ENCODE results near the gene AKR1B15.
"Not testable (repeated sequence)": the region's sequence is repeated elsewhere in the genome, so short reads cannot be mapped to it uniquely, and the experiment has no call there.

The AKR1B15 gene

GRCh38 chr7:134532954-134533218 lies 16.0 kb upstream of the AKR1B15 start:
- DNase-seq (ENCODE audit: low read depth) = no peak

- no peak for DNase-seq (ENCODE audit: low read depth)
These were observed 15.6 kb upstream of the AKR1B15 start for GRCh38 chr7:134533288-134533771.

DNA sequence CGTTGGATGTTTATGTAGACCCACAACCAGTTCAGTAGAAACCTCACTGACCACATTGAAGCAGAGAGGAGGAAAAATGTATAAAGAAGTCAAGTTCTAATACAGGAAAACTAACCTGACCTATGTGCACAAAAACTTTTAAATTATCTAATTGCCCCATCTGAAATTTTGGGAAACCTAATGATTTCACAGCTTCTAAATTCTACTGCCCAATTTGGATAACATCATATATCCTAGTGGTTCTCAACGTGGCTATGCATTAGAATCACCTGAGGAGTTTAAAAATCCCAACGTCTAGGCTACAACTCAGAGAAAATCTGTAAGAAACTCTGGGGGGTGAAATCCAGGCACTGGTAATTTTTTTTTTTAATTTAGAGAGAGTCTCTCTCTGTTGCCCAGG lies 14.3 kb upstream of the AKR1B15 start:
- DNase-seq (ENCODE audit: low read depth) = no peak

GRCh38 chr7:134535272-134535918 lies 13.5 kb upstream of the AKR1B15 start:
- DNase-seq (ENCODE audit: low read depth) = no peak

GRCh38 chr7:134535919-134536299 lies 13.0 kb upstream of the AKR1B15 start:
- DNase-seq (ENCODE audit: low read depth) = no peak

DNA sequence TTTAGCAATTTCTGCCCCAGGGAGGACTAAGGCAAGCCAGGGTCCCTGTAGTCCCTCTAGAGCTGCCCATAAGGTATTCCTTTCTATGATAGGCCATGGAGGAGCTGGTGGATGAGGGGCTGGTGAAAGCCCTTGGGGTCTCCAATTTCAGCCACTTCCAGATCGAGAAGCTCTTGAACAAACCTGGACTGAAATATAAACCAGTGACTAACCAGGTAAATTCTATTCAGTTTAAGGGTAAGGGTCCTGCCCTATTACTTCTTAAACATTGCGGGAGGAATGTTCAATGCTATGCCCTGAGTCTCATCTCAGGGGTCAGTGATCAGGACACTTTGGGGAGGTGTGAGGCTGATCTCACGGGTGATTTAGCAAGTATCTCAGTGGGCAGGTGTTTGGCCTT lies 12.4 kb upstream of the AKR1B15 start:
- not testable (repeated sequence) for DNase-seq (ENCODE audit: low read depth)

GRCh38 chr7:134537273-134537781 lies 11.6 kb upstream of the AKR1B15 start:
- DNase-seq (ENCODE audit: low read depth) = not testable (repeated sequence)

GRCh38 chr7:134539380-134540004 lies 9.4 kb upstream of the AKR1B15 start:
- DNase-seq (ENCODE audit: low read depth) = no peak

GRCh38 chr7:134541501-134542194 lies 7.3 kb upstream of the AKR1B15 start:
- not testable (repeated sequence) for DNase-seq (ENCODE audit: low read depth)

GRCh38 chr7:134542195-134542771 lies 6.6 kb upstream of the AKR1B15 start:
- DNase-seq (ENCODE audit: low read depth) = no peak

DNA sequence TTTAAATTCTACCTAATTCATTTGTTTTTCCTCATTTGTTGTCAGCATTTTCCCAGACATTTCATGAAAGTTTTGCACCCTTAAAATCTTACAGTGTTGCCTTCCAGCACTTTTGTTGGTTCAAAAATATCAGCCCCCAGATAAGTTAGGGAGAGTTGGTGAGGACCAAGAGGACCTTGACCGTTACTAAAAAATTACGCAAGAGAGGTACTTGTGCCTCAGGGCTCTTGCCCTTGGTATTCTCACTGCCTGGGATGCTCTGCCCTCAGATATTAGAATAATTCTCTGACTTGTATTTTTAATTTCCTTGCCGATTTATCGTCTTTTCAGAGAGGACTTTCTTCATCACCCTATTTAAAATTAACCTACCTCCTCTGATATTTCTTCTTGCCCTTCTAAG lies 3.5 kb upstream of the AKR1B15 start:
- DNase-seq (ENCODE audit: low read depth) = no peak

DNA sequence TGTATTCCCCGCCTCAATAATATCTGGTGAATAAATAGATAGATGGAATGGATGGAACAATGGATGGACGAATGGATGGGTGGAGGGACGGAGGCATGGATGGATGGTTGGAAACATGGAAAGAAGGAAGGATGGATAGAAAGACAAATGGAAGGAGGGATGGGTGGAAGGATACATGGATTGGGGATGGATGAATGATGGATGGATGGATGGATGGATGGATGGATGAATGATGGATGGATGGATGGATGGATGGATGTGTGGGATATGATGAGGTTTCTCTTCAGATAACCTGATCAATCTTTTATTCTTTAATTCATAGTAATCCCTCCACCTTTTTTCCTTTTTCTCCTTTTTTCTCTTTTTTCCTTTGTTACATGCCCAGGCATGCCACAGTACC lies 3.0 kb upstream of the AKR1B15 start:
- DNase-seq (ENCODE audit: low read depth) = no peak

DNA sequence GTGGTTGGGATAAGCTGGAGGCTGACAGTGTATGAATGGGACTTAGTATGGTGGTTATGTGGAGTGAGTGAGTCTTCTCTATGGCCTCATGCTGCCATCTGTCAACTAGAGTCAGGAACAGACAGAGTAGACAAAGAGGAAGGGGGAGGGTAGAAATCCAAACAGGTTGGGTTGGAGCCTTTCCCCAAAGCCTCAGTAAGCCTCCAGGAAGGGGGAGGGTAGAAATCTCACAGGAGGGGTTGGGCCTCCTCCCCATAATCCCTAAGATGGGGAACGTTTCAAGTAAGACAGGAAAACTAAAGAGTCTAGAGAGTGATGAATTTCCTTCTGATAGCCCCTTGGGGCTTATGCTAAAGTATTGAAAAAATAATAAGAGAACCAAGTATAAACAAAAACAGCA lies 2.0 kb upstream of the AKR1B15 start:
- DNase-seq (ENCODE audit: low read depth) = no peak

DNA sequence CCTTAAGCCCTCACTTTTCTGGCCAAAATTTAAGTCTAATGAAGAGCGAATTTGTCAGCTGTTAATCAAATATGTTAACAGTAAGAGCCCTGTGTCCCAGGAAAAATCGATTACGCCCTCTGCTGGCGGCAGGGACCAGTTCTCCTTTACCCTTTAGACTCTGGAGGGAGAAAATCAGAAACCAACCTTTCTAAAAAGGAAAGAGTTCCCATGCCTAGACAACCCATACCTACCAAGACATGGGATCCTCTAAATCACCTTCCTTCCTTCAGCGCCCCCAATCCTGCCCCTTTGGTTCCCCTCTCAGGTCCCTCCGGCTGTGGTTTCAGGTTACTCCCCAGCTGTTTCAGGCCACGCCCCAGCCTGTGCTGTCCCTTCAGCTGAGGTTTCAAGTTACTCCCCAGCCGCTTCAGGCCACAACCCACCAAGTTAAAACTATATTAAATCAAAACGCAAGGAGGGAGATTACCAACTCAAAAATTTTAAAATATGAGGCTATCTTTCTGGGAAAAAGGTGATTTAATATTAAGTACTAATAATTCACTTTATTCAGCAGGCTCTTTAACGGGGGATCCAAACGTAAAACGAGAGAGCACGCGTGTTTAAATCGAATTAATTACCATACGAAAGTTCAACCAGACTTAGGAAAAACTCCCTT lies 1.4 kb upstream of the AKR1B15 start:
- DNase-seq (ENCODE audit: low read depth) = peak; percentile 43

GRCh38 chr7:134549366-134549765 lies 456 bp downstream of the AKR1B15 start:
- DNase-seq (ENCODE audit: low read depth) = no peak

- DNase-seq (ENCODE audit: low read depth) = no peak
These were observed 3.2 kb downstream of the AKR1B15 start for GRCh38 chr7:134552105-134552504.

GRCh38 chr7:134553976-134554375 lies 5.1 kb downstream of the AKR1B15 start:
- DNase-seq (ENCODE audit: low read depth) = no peak

- no peak for DNase-seq (ENCODE audit: low read depth)
These were observed 5.6 kb downstream of the AKR1B15 start for GRCh38 chr7:134554417-134554966.

DNA sequence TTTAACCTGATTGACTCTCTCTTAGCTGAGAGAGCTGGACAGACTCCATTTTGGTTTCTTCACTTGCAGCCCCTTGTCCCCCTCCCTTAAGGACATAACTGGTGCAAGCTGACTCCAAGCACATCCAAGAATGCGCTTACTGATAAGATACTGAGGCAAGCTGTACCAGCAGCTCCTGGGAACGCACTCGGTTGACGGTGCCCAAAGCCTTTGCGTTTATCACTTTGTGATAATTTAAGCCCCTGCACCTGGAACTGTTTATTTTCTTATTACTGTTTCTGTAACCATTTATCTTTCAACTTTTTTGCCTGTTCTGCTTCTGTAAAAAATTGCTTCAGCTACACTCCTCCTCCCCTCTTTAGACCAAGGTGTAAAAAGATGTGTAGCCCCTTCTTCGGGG lies 8.5 kb downstream of the AKR1B15 start:
- no peak for DNase-seq (ENCODE audit: low read depth)

GRCh38 chr7:134558370-134558769 lies 9.5 kb downstream of the AKR1B15 start:
- no peak for DNase-seq (ENCODE audit: low read depth)

GRCh38 chr7:134561616-134562015 lies 12.7 kb downstream of the AKR1B15 start:
- not testable (repeated sequence) for DNase-seq (ENCODE audit: low read depth)

GRCh38 chr7:134562136-134562535 lies 13.2 kb downstream of the AKR1B15 start:
- DNase-seq (ENCODE audit: low read depth) = no peak
